HG02870 (cell line): Measurements from ENCODE around the gene SNRPB2.

Source experiments
- ATAC-seq: cut with Tn5 transposase; IDR thresholded peaks from one replicate; pipeline ENCODE4 v1.9.1; 2021; ENCODE audit warnings: mild to moderate bottlenecking, moderate library complexity; ENCODE audit not compliant: unreplicated experiment

SNRPB2 gene

DNA sequence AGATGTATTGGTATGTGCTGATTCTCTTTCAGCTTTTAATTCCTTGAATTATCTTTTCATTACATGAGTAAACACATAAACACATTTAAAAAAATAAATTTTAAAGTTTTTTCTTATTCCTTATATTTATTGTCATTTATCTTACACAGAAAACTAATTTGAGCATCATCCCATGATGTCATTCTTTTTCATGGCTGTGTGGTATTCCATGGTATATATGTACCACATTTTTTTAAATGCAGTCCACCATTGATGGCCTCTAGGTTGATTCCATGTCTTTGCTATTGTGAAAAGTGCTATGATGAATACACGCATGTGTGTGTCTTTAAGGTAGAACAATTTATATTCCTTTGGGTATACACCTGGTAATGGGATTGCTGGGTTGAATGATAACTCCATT, 51.7 kb downstream of the SNRPB2 start:
- ATAC-seq = no peak

- no peak for ATAC-seq
Observed at GRCh38 chr20:16785226-16785625, 55.4 kb downstream of the SNRPB2 start.
